ENCODE data around the gene HS3ST3B1.

- no peak for TF ChIP-seq CTCF (IDR thresholded peaks at IDR 0.05 in 4 of 5, conservative IDR thresholded peaks at IDR 0.05 in 1 of 5)
- no peak for TF ChIP-seq POLR2A (IDR thresholded peaks at IDR 0.05)
Observed at GRCh38 chr17:14295676-14296075, 5.2 kb upstream of the HS3ST3B1 start.
